GM21390 (cell line): ENCODE results near the gene SLC1A3.

Source experiments
- ATAC-seq: cut with Tn5 transposase; IDR thresholded peaks from one replicate; pipeline ENCODE4 v1.9.1; 2021; ENCODE audit not compliant: unreplicated experiment

SLC1A3 gene

GRCh38 chr5:36710039-36710438, 103.6 kb downstream of the SLC1A3 start:
- no peak for ATAC-seq

GRCh38 chr5:36712706-36713105, 106.3 kb downstream of the SLC1A3 start:
- ATAC-seq: no peak

DNA sequence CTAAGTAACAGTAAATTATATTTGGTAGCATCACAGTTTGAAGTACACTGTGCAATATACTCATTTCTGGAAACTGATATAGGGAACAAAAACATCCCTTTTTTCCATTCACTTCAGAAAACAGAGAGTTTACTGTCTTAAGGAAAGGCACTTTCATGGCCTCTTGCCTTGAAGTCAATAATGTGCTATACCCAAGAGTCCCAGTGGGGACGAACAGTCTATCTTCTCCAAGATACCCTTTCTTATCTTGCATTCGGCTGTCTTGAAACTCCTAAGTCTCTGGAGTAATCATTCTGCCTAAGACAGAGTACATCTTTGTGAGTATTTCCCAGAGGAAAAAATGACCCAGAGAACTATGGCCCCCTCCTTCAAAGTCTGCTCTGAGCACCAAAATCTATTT, 107.1 kb downstream of the SLC1A3 start:
- no peak for ATAC-seq

DNA sequence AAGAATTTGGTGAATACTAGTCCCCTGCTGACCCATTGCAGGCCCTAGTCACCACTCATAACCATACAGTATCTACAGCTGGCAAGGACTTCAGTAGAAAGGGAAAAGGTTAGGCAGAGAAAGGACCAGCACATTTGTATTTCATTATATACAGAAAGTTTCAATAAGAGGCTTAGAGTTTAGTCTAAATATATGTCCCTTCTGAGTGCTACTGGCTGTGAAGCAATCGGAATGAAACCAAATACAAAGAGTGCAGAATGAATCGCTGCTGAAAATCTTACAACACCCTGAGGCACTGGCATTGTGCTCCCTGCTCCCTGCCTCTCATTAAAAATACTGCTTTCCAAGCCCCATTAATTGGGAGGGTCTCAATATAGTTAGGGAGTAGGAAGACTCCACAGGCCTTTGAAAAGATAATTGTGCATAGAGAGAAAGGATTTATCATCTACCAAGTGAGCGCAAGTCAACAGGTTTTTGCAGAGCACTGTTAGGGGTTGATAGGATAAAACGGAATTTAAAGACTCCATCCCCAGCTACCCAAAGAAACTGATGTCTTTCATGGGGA, 110.8 kb downstream of the SLC1A3 start:
- no peak for ATAC-seq

GRCh38 chr5:36719282-36719681, 112.9 kb downstream of the SLC1A3 start:
- no peak for ATAC-seq

DNA sequence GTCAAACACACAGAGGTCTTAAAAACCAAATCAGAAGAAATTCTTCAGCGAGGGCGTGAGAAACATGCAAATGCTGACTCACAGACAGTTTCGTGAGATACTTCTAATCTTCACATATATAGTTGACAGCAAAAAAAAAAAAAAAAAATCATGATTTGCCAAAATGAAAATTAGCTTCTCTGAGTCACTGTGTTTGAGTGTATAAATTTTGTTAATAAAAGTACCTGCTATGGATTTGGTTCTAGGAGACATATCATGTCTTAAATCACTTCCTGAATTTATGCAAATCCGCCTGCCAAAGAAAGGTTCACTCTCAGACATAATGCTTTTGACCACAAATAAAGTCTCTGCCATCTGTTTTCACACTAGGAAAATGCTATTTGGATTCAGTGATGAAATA, 114.3 kb downstream of the SLC1A3 start:
- peak; percentile 10 for ATAC-seq

GRCh38 chr5:36721664-36722235, 115.3 kb downstream of the SLC1A3 start:
- no peak for ATAC-seq

GRCh38 chr5:36722900-36723299, 116.5 kb downstream of the SLC1A3 start:
- ATAC-seq: no peak

- peak; percentile 42 for ATAC-seq
Measured at GRCh38 chr5:36723912-36724311, 117.5 kb downstream of the SLC1A3 start.

GRCh38 chr5:36724467-36725332, 118.3 kb downstream of the SLC1A3 start:
- peak; percentile 75 for ATAC-seq

GRCh38 chr5:36726317-36726716, 119.9 kb downstream of the SLC1A3 start:
- no peak for ATAC-seq

DNA sequence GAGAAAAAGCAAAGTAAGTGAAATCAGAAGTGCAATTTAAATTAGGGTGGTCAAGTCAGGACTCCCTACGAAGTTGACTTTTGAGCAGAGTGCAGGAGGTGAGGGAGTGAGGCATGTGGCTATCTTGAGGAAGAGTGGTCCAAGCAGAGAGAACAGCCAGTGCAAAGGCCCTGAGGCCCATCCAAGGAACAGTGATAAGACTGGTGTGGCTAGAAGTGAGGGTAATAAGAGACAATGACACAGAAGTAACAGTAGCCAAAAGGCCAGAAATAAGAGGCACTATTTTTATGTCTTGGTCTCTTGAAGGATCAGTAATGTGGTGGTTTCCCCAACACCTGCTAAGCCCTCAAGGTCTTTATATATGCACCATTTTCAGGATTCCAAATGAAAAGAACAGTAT, 120.4 kb downstream of the SLC1A3 start:
- no peak for ATAC-seq

DNA sequence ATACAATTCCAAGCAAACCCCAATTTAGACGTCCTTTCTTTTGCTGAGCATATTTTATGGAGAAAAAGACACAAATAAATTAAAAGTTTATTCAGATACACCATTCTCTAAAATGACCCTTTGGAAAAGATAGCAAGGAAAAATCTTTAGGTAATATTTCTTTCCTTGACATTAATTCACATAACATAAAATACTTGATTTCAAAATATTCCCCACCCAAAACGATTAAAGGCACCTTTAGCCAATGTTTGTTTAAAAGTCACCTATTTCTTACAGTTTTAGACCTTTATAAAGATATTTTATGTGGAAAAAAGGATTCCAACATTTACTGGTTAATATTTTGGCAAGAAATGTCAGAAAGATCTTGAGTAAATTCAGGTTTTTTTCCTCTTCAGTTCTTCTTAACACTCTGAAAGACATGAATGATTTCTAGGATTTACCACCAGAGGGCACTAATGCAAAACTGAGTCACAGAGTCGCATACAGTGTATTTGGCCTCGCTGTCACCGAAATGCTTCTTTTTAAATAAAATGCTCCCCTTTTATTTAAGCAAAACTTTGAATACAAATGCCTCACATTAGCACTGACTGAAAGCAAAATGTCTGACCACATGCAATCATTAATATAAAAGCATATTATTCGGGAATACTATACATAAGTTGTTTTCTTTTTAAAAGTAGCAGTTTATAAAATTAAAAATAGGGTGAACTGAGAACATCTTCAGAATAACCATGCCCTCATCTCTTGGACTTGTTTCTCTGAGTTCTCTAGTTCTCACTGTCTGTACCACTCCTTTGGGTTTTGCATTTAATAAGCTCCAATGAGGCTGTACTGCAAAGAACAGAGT, 122.5 kb downstream of the SLC1A3 start:
- ATAC-seq: no peak

- ATAC-seq: no peak
Measured at GRCh38 chr5:36730537-36731216, 124.3 kb downstream of the SLC1A3 start.

DNA sequence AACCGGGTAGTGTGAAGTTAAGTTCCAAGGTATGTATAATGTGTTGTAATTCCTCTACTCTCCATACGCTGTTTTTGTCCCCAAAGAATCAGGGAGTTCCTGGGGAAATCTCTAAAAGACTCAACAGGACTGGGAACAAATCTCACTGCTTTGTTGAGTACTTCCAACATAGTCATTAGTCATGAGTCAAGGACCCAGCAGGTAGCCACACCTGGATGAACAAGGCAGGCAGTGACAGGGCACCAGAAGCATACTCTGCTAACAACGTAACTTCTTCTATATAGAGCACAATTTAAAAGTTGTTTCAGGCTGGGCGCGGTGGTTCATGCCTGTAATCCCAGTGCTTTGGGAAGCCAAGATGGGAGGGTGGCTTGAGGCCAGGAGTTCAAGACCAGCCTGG, 126.8 kb downstream of the SLC1A3 start:
- no peak for ATAC-seq

DNA sequence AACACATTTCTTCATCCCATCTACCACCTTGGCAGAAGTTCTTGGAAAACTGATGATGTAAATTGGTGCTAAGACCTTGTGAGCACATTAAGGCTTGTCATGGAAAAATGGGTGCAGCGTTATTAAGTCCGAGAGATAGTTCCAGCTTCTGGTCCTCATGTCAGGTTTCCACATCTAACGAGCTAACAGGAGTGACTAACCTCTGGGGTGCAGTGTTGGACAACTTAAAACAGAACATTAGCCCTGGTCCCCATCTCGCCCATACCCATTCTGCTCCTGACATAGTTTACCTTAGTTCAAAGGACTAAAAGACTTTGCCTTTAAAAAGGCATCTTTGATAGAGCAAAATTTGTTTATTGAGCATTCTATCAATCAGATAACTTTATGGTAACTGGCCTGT, 128.0 kb downstream of the SLC1A3 start:
- ATAC-seq: no peak

DNA sequence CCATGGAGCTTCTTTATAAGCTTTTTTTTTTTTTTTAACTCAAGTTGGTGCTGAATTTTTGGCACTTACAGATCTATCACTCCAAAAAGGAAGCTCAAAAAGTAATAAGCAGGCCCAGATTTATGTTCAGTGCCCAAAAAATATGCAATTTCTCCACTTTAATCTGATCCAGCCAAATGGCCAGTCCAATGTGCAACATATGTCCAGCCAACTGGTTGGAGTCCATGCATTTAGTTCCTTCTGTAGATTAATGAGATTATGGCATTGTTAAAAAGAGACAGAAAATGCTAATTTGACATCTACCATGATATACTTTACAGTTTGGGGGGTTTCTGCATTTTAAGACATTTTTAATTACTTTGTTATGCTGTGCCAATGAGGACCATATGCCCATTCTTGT, 129.5 kb downstream of the SLC1A3 start:
- ATAC-seq: no peak
